Germinal center (tissue), 1 donor: ENCODE results near the gene USF1.
A peak's percentile ranks its signal among the peaks of the same experiment; 100 is the strongest.
"Not testable (repeated sequence)": the region's sequence is repeated elsewhere in the genome, so short reads cannot be mapped to it uniquely, and the experiment has no call there.

Source experiments
- DNase-seq: peaks from one replicate; pipeline ENCODE4 v3.0.0; 2012; ENCODE audit warnings: mixed read lengths, low spot score

Gene USF1

DNA sequence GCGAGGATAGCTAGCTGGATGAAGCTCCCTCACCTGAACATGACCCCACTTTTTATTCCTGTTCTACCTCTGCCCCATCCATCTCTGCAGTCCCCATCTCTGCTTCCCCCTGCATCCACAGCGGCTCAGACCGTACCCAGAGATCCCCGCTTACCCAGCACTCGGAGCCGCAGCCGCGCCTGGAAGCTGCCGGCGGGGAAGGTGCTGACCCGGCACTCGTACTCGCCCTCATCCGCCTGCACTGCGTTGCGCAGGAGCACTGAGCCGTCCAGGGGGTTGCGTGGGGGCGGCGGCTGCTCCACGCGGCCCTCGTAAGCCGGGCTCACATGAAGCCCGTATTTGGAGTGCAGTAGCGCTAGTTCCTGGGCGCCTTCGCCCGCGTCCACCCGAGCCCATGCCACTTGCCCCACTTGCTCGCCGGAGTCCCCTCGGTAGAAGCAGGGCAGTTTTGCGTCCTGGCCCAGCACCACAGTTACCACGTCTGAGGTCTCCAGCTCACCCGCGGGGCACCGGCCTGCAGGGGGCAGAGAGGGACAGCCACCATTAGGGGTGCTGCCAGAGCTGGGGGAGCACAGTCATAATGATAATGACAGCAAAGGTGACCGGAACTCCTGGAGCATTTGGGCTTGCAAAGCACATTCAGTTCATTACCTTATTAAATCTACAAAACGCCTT is 33.8 kb upstream of the USF1 start:
- no peak for DNase-seq

DNA sequence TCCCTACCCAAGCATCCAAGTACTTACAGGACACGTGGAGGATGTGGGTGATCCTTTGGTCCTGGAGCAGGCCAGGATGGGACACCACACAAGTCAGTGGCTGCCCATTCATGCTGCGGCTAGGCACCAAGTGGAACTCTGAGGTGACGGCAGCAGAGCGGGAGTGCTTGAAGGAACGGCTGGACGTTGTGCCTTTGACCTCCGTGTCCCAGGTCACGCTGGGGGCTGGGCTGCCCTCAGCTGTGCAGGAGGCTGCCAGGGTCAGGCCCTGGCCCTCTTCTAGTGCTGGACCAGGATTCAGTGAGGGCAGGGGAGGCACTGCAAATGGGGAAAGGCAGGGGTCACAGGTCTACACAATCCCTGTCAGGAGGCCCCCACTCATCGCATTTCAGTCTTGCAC is 31.6 kb upstream of the USF1 start:
- DNase-seq = no peak

DNA sequence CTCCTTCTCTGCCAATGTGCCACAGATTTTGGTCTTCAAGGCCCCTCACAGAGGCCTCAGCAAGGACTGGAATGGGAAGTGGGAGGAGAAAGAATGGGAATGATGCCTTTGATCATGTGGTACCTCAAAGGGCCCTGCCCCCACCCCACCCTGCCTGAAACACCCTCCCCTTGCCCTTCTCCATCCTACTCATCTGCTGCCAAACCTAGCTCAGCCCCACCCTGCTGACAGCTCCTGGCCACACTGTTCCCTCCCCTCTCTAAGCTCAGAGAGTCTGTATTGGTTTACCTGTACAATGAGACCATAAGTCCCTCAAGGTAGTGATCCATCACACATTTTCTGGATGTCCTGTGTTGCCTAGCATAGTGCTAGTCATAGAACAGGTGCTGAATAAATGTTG is 30.6 kb upstream of the USF1 start:
- no peak for DNase-seq

DNA sequence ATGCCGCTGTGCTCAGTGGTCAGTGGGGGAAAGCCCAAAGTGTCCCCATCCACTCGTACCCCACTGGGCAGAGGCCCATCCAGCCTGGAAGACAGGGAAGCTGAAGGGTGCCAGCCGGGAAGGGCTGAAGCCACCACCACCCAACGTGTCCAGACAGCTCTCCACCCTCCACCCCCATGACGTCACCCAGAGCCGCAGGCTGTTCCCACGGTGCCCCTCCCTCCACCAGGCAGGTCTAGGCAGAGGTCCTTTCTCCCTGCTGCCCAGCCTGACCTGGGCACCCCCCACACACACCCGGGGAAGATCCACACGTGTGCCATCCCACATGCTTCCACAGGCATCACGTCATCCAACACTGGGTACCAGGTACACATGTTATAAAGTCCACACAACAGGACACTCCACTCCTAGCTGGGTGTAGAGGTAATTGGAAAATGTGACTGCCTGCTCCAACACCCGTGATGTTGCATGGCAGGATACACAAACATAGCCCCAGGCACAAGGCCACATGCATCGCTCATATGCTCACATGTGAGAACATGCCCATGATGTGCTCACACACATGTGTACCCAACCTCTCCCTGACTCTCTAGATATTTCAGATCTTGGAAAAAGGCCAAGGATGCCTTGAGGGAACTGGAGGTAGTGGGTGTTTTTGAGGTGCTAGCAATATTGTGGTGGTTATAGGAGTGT is 29.0 kb upstream of the USF1 start:
- no peak for DNase-seq

DNA sequence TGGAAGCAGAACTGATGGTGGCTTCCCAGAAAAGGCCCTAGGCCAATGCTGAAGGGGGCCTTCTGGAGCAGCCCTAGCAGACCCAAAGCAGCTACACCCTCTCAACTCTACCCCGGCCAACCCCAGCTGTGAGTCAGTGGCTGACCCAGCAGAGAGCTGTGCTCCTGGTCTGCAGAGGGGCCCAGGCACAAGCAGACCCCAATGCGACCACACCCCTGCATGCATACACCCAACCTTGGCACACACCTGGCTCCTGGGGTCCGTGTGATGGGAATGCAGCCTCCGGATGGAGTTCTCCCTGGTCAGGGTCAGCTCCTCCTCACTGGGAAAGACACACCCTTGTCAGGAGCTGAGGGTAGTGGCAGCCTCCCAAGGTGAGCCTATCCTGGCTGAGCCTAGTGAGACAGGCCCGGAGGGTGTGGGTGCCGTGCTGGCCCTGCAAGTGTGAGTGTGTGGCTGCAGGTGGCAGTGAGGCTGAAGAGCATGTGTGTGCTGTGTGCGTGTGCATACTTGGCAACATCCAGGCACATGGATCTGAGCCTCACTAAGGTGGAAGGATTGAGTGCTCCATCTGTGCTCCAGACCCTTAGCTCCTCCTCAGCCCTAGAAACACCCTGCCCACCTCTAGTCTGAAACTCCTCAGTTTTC is 27.8 kb upstream of the USF1 start:
- no peak for DNase-seq

DNA sequence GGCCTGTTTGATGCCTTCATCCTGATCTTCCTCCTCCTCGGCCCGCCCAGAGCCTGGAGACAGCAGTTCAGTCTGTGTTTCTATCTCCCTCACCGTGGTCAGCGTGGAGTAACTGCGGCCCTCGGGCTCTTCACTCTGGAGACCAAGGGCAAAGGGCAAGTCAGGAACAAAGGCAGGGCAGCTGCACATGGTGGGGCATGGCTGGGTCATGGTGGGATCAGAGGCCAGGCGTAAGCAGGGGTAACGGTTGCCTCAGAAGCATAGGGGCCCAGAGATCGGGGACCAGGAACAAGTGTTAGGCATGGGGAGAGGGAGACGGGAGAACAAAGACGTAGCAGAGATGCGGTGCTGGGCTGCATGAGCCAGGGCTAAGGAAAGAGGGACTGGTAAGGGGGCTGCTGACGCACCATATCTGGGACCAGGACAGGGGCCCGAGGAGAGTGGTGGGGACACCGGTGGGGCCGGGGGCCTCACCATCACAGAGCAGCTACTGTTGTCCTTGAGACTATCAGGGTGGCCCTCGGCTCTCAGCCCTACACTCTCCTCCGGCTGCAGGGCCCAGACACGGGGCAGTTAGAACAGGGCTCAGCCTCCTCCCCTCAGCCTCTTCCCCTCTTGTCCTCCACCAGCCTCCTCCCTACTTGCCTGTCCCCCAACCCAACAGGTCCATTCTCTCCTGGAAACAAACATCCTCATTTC is 27.1 kb upstream of the USF1 start:
- DNase-seq = no peak

DNA sequence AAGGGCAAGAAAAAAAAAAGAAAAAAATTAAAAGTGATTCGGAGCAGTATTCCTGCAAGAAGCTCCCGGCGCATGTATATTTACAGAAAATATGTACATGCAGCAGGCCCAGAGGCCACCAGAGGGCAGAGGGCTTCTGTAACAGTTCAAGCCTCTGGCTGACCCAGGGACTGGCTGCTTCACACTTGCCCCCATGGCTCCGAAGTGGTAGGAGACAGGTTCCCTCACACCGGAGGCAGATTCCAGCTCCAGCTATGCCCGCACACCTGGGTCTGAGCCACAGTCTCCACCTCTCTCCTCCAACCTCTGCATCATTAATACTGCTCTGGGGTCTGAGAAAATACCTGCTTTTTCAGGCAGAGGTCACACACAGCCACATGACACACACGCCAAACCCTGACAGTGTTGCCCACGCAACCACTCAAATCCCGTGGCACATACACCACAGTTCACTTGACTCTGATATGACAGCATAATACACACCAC is 26.2 kb upstream of the USF1 start:
- peak; percentile 62 for DNase-seq

DNA sequence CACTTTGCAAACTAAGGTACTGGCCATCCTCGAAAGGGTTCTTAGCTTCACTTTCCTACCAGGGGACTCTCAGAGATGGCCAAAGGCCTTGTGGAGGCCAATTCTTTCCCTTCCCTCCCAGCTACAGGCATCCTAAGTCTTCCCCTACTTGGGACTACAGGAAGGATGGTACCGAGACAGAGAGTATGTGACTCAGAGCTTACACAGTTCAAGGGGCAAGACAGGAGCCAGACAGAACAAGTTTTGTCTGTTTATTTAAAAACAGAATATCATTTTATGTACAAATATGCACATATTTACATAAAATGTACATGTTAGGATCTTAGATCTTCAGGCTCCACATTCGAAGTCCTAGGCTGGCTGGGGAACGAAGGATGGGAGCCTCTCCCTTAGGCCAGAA is 25.0 kb upstream of the USF1 start:
- DNase-seq = no peak

DNA sequence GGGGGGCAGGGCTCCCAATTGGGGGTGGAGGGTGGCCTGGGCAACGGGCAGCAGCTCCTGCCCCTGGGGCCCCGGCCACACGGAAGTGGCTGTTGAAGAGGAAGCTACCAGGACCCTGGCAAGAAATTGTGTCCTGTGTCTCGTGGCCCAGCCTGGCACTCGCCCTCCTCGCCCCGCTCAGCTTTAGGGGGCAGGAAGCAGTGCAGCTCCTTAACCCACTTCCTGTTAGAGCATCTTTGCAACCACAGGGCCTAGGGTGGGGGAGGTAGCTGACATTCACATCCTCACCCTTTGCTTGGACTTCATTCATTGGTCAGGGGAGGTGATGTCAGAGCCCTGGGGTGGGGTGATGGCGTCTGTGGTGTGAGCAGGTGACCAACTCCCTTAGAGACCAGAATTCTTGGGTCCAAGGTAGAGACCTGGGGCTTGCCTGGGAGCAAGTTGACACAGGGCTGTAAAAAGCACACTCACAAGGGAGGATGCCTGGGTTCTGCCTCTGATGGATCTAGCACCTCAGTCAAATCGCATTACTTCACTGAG is 24.0 kb upstream of the USF1 start, which contains the start of gene ARHGAP30:
ARHGAP30 (minus strand) TSS at position 161 of the 540 bp plus-strand sequence. CDS start 267 bp downstream, outside the sequence.
- peak; percentile 91 for DNase-seq

DNA sequence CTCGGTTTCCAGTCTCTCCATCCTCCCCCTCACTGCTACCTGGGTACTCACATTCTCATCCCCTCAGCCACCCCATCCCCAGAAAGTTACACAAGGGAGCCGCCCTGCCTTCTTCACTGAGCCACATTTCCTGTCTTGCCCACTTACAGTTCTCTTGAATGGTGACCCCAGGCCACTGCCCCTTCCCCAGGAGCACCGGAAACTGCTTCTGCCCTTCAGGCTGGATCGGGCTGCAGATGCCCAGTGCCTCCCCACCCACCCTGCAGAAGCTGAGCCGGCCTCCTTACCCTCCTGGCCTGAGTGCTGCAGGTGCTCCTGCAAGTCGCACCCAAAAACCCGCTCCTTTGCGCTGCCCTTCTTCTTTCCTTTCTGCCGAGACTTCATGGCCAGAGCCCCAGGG is 23.5 kb upstream of the USF1 start:
- no peak for DNase-seq

DNA sequence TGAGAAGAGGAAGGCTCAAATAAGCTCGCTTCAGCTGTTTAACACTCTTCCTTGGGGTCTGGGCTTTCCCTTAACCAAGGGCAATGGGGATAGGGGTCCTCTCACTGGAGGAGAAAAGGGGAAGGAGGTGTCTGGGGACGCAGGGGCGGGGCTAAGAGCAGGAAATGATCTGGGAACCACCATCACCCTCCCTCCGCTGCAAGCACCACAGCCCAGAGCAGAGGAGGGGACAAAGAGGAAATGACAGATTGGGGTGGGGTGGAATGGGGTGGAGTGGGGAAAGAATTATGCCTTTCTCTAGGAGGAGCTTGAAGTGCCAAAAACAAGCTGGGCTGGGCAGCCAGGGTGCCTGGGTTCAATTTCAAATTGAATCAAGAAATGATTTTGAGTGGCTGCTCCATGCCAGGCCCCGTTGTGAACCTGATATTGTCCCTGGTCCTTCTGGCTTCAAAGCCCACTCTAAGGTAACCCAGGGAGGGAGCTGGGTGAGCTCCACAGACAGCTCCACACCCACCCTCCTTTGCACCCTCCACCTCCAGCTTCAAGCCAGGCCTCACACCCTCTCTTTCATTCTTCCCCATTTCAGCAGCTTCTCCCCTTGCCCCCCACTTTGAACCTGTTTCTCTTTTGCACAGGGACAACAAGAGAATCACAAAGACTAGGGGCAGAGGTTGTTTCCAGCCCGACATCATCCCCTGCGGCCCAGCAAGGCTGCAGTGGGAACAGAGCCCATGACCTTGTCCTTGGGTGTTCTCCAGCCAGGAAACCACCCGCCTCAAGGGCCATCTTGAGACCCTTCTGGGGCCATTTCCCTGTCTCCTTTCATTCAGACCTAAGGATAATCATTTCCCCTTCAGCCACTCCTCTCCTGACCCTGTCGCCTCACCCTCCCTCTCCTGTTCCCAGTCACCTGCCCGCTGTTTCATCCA is 22.8 kb upstream of the USF1 start:
- DNase-seq = peak; percentile 84

DNA sequence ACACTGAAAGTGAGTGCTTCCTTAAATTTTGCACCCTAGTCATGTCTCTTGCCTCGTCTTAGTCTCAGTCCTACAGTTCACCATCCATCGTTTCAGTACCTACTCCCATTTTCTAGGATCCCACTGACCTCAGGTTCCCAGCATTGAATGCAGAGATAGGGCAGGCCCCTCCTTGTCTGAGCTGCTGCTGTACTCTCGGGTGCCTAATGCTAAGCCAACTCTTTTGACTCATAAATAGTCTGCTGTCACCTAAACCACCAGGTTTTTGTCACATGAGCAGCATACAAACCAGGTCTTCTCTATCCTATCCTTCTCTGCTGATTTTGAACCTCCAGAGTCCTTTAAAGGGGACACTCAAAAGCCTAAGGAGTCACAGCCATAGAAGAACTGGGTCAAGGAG is 20.9 kb upstream of the USF1 start:
- no peak for DNase-seq

DNA sequence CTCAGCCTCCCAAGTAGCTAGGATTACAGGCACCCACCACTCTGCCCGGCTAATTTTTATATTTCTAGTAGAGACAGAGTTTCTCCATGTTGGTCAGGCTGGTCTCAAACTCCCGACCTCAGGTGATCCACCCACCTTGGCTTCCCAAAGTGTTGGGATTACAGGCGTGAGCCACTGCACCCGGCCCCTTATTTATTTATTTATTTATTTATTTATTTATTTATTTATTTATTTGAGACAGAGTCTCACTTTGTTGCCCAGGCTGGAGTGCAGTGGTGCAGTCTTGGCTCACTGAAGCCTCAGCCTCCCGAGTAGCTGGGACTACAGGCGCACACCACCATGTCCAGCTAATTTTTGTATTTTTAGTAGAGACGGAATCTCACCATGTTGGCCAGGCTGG is 19.9 kb upstream of the USF1 start:
- DNase-seq = not testable (repeated sequence)

DNA sequence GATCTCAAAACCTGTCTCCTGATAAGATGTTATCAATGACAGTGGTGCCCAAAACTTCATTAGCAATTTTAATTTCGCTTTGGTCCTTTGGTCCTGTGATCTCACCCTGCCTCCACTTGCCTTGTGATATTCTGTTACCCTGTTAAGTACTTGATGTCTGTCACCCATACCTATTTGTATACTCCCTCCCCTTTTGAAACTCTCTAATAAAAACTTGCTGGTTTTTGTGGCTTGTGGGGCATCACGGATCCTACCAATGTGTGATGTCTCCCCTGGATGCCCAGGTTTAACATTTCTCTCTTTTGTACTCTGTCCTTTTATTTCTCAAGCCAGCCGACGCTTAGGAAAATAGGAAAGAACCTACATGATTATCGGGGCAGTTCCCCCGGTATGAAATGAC is 18.2 kb upstream of the USF1 start:
- not testable (repeated sequence) for DNase-seq

DNA sequence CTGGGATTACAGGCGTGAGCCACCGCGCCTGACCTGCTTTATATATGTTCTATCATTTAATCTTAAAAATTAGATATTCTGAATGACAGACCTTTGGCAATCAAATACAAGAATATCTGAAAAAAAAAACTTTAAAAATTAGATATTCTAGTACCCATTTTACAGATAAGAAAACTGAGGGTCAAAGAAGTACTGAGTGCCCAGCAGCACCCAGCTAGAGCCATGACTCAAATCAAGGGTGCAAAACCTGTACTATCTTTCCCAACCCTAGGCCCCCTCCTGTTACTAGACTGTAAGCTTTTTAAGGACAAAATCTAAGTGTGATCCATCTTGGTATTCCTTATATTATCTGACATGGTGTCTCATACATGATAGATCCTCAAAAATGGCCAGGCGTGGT is 15.6 kb upstream of the USF1 start:
- no peak for DNase-seq

DNA sequence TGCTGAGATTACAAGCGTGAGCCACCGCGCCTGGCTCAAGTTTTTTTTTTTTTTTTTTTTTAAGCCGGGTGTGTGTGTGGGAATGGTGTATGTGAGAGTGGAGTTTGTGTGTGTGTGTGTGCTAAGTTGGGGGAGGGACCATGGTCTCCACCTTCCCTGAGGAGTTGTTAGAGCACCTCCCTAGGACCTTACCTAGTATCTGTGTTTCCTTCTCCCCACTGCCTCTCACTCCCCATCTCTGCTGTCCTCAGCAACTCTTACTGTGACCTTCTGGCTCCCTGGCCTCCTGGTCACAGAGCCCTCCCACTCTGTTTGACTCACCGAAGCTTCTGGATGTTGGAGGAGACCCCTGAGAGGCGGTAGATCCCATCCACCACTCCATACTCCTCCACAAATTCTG is 13.5 kb upstream of the USF1 start:
- DNase-seq = no peak

DNA sequence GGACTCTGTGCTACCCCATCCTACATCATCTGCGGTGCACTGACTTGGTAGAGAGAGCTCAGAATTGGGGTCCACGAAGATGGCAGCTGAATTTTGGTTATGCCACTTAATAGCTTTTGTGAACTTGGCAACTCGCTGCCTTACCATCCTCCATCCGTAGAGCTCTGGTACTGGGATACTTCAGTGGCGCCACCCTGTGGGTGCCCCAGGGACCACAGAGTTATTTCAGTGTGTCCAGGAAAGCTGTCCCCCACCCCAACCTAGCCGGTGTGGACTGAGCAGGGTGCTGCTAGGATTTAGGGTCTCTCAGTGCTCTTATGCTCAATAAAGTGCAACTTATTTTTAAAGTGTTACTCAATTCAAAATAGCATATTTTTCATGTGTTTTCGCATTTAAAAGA is 9.0 kb upstream of the USF1 start:
- no peak for DNase-seq

DNA sequence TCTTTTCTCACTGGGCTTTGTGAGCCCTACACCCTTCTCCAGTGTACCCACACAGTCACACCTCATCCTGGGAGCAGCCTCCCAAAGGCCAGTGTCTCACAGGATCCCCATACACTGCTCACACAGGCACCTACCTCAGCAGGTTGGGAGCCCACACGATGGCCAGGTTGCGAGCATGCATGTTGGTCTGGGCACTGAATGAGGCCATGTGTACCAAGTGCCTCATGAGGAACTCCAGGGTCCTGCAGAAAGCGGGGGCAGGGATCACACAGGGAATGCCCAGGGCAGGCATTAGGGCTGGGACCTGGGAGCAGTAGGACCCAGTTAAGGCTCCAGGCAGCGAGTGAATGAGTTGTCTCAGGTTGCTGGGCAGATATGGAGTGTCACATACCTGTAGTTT is 8.5 kb upstream of the USF1 start:
- no peak for DNase-seq

DNA sequence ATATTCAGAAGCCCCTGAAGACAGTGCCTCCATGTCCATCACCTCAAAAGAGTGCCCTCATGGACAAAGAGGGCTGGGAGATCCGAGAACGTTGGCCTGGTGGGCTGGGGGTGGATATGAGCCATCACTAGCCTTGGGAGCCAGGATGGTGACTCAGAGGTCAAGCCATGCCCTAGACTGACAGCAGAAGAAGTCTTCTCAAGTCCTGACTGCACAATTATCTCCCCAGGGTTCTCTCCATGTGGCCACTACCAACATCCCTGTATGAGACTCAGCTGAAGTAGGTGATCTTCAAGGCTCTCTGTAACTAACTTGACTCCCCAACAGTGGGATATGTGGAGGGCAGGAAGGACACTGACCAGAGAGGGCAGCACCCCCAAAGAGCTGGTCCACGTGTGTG is 7.1 kb upstream of the USF1 start:
- DNase-seq = no peak

DNA sequence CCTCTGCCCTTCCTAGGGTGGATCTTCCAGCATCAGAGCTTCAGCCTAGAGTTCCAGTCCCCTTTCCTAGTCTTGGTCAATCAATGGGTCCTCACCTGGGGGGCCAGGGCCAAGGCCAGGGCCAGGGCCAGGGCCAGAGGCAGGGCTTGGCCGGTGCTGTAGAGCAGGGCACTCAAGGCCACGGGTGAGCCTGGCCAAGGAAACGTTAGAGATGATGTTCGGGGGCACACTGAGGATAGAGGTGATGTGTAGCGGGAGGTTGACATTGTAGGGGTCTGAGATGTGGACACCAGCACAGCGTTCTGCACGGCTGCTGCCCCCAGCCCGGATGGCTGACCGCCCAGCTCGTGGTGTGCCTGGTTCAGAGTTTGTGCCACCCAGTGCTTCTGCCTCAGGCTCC is 5.4 kb upstream of the USF1 start:
- no peak for DNase-seq
